Stromal cell of bone marrow (primary cell): ENCODE results near the gene CUL3.

Source experiments
- DNase-seq: peaks from one replicate; pipeline ENCODE4 v3.0.0-alpha.2; 2012; ENCODE audit warnings: low read depth

CUL3 gene

GRCh38 chr2:224469374-224469964 is 115.7 kb downstream of the CUL3 start:
- DNase-seq = no peak

GRCh38 chr2:224466304-224466895 is 118.8 kb downstream of the CUL3 start:
- no peak for DNase-seq

GRCh38 chr2:224461391-224461790 is 123.8 kb downstream of the CUL3 start:
- DNase-seq = no peak

- DNase-seq = no peak
These were observed 127.6 kb downstream of the CUL3 start for GRCh38 chr2:224457408-224458096.

- no peak for DNase-seq
These were observed 131.3 kb downstream of the CUL3 start for GRCh38 chr2:224453892-224454291.

GRCh38 chr2:224449212-224450147 is 135.7 kb downstream of the CUL3 start:
- DNase-seq = no peak

GRCh38 chr2:224448236-224448635 is 136.9 kb downstream of the CUL3 start:
- DNase-seq = no peak

- no peak for DNase-seq
These were observed 140.4 kb downstream of the CUL3 start for GRCh38 chr2:224444783-224445182.

GRCh38 chr2:224444021-224444420 is 141.1 kb downstream of the CUL3 start:
- no peak for DNase-seq

GRCh38 chr2:224442071-224442967 is 142.8 kb downstream of the CUL3 start:
- DNase-seq = no peak

- no peak for DNase-seq
These were observed 144.2 kb downstream of the CUL3 start for GRCh38 chr2:224440988-224441387.

- no peak for DNase-seq
These were observed 146.4 kb downstream of the CUL3 start for GRCh38 chr2:224438726-224439125.

- DNase-seq = no peak
These were observed 148.5 kb downstream of the CUL3 start for GRCh38 chr2:224436634-224437033.

GRCh38 chr2:224434618-224435017 is 150.5 kb downstream of the CUL3 start:
- no peak for DNase-seq

GRCh38 chr2:224433442-224433841 is 151.7 kb downstream of the CUL3 start:
- no peak for DNase-seq

GRCh38 chr2:224432003-224432579 is 153.1 kb downstream of the CUL3 start:
- no peak for DNase-seq

- DNase-seq = no peak
These were observed 155.7 kb downstream of the CUL3 start for GRCh38 chr2:224429441-224429810.

GRCh38 chr2:224428787-224429440 is 156.2 kb downstream of the CUL3 start:
- no peak for DNase-seq

GRCh38 chr2:224427471-224427870 is 157.7 kb downstream of the CUL3 start:
- no peak for DNase-seq

- no peak for DNase-seq
These were observed 158.5 kb downstream of the CUL3 start for GRCh38 chr2:224426656-224427055.

- no peak for DNase-seq
These were observed 164.1 kb downstream of the CUL3 start for GRCh38 chr2:224421065-224421464.
